GM21515 (cell line): ENCODE data around the gene TTC23.
A peak's percentile ranks its signal among the peaks of the same experiment; 100 is the strongest.

Source experiments
- ATAC-seq: cut with Tn5 transposase; IDR thresholded peaks from one replicate; pipeline ENCODE4 v1.9.1; 2021; ENCODE audit not compliant: unreplicated experiment

Gene TTC23

DNA sequence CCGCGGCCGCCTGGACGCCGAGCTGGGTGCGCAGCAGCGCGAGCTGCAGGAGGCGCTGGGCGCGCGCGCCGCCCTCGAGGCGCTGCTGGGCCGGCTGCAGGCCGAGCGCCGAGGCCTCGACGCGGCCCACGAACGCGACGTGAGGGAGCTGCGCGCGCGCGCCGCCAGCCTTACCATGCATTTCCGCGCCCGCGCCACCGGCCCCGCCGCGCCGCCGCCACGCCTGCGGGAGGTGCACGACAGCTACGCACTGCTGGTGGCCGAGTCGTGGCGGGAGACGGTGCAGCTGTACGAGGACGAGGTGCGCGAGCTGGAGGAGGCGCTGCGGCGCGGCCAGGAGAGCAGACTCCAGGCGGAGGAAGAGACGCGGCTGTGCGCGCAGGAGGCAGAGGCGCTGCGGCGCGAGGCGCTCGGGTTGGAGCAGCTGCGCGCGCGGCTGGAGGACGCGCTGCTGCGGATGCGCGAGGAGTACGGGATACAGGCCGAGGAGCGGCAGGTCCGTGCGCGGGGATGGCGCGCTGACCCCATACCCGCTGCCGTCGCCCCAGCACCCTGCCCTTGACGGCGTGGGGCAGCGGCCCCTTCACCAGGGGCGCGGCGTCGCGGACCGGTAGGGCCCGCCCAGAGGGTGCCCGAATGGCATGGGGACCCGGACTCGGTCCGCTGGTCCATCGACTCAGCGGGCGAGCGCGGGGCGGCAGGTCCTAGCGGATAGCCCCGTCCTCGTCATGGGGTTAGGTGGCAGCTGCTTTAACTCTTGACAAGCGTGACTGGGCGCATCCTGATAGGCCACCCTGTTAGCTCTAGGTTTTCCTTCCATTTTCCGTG is 143.7 kb downstream of the TTC23 start:
- ATAC-seq = peak; percentile 27

DNA sequence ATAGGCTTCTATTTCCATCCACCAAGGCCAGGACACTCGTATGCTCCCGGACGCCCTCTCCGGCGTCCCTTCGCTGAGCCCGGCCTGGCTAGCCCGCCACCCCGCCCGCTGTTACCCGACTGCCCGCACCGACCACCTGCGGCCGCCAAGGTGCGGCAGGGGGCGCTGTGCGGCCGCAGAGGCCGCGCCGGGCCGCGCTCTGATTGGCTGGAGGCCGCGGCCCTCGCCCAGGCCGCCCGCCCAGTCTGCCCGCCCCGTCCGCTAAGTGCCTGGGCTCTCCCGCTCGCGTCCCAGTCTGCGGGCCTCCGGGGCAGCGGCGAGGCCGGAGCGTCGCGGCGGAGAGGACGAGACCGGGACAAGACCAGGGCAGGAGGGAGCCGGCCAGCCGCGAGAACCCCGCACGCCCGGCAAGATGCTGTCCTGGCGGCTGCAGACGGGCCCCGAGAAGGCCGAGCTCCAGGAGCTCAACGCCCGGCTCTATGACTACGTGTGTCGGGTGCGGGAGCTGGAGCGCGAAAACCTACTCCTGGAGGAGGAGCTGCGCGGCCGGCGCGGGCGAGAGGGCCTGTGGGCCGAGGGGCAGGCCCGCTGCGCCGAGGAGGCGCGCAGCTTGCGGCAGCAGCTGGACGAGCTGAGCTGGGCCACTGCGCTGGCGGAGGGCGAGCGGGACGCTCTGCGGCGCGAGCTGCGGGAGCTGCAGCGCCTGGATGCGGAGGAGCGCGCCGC is 144.4 kb downstream of the TTC23 start, which contains the start of gene SYNM:
TSS of gene SYNM (plus strand) at position 293 of the 726 bp plus-strand sequence. CDS start at position 413, 120 bp downstream.
- ATAC-seq = peak; percentile 65

DNA sequence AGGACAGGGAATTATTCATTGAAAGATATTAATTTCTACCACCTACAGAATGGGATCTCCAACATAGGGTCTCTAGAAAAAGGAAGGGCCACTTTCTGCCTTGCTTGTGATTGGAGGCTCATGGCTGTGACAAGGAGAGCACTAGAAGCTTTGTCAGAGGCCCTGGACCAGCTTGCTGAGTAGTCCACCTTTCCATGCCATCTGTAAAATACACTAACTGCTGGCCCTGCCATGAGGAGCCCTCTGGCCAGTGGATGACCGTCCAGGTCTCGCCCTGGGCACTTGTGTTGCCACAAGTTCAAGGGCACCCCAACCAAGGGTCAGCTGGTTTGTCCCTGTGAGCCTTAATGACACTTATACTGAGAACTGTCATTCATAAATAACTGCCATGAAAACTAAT is 146.1 kb downstream of the TTC23 start:
- no peak for ATAC-seq

DNA sequence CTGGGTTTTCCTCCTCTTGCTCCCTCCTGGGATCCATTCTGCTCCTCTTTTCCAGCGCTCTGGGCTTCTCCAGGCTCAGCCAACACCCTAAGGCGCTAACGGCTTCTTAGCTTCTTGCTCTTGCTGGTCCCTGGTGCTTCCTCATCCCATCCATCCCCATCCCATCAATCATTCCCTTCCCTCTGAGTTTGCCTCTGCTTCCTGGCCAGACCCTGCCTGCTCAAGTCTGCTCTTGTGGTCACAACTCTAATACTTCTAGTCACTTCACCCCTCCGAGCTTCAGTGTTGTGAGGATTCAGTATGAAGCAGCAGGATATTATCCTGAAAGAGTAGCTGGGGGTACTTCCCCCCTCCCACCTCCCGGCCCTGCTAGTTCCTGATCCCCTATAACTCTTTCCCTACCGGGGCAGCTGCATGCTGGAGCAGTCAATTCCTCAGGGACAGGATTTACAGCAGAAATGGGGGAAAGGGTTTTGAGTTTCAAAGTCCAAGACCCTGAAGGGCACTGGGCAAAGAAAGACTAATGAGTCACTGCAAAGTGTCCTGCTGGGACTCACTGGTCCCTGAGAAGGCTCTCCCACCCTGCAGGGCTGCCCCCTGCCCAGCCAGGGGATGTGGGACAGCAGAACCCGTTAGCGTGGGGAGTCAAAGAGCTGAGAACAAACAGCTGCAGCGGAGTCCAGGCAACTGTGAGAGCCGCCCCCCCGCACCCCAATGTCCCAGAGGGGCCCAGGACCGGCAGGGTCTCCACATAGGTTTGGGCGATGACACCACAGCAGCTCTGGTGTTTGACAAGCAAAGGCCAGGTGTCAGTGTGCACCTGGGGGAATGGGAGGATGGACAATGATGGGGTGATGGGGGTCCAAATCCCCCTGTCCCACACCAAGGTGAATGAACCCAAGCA is 146.8 kb downstream of the TTC23 start:
- no peak for ATAC-seq

DNA sequence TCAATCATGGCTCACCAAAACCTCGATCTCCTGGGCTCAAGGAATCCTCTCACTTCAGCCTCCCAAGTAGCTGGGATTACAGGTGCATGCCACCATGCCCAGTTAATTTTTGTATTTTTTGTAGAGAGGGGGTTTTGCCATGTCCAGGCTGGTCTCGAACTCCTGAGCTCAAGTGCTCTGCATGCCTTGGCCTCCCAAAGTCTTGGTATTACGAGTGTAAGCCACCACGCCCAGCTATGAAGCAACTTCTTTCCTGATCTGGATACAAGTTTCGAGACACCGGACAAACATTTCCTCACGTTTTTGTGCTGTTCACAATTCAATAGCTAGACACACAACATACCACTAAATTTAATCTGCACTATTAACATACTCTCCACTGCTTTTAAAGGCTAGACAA is 147.9 kb downstream of the TTC23 start:
- ATAC-seq = no peak

DNA sequence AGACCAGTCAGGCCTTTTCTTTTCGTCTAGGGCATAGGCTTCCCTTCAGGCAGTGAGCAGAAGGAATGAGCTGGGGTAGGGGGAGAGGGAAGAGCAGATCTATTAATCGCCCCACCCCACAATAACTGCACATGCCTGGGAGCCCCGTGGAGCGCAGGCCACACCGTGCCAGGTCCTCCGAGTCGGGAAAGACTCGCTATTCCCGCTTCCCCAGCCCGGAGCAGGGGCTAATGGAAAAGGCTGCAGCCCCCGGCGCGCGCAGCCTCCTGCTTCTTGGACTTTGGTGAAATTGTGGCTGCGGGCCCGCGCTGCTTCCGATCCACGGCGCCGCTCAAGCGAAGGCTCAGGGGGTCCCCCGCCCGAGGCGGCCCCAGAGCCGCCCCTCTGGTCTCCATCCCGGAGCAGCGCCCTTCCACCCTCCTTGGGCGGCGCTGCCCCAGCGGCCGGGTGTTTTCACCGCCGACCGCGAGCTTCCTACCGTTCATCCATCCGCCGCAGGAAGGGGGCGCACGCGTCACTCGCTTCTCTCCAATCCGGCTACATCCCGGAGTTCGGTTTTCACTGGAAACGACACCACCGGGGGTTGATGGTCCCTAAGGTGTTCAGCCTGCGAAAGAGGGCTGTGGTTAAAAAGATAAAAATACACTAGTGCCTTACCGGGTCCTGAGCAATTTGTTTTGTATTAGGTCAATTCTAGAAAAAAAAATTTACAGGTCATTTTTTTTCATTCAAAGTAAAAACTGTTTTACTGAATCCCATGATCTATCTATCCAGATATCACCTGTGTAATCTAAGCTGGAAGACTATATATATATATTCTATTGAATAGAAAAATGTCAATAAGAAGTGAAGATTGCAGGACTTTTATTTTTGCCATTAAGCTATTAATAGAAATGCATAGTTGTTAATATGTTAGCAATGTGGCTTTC is 148.9 kb downstream of the TTC23 start:
- peak; percentile 40 for ATAC-seq

DNA sequence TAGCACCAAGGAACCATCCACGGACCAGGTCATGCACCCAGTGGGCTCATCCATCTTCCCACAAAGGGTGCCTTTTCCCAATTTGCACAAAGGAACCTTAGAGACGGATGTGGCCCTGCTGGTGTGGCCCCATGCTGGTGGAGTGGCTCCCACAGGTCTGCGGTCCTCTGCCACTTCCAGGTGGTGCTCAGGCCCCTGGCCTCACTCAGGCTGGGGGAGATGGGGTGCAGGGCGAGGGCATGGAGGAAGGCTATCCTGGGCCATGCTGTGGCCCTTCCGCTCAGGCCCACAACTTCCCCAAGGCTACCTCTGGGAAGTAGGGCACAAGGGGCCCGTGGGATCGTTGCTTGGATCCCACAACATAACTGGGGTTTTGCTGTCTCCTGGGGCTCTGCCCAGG is 149.7 kb downstream of the TTC23 start:
- ATAC-seq = no peak

DNA sequence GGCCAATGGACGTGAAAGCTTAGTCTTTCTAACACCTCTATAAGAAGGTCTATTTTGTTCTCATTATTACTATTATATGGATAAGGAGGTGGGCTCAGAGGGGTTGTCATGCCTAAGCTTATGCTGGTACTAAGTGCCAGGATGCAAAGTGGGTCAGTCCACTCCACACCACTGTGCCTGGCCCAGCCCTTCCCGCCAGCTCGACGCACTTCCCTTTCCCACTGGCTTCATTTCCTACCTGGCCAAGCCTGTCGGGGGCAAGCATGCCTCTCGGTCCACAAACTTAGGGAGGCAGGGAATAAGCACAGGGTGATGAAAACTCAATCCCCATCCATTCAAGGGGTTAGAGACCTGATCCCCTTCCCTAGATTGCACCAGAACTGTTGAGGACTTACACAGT is 150.4 kb downstream of the TTC23 start:
- ATAC-seq = no peak

DNA sequence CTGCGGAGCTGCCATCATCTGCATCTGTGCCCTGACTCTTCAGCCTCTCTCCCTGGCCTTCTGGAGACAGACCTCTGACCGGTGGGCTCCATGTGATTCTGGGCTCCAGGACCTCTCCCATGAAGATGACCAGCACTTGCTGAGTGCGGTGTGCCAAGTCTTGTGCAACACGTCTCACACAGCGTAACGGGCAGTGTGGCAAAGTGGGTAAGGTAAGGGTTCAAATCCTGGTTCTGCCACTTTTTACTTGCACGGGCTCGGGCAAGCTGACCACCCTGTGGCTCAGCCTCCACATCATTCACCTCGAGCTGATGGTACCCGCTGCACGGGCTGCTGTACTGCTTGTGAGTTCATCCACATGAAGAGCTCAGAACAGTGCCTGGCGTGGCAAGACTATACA is 151.0 kb downstream of the TTC23 start:
- no peak for ATAC-seq

DNA sequence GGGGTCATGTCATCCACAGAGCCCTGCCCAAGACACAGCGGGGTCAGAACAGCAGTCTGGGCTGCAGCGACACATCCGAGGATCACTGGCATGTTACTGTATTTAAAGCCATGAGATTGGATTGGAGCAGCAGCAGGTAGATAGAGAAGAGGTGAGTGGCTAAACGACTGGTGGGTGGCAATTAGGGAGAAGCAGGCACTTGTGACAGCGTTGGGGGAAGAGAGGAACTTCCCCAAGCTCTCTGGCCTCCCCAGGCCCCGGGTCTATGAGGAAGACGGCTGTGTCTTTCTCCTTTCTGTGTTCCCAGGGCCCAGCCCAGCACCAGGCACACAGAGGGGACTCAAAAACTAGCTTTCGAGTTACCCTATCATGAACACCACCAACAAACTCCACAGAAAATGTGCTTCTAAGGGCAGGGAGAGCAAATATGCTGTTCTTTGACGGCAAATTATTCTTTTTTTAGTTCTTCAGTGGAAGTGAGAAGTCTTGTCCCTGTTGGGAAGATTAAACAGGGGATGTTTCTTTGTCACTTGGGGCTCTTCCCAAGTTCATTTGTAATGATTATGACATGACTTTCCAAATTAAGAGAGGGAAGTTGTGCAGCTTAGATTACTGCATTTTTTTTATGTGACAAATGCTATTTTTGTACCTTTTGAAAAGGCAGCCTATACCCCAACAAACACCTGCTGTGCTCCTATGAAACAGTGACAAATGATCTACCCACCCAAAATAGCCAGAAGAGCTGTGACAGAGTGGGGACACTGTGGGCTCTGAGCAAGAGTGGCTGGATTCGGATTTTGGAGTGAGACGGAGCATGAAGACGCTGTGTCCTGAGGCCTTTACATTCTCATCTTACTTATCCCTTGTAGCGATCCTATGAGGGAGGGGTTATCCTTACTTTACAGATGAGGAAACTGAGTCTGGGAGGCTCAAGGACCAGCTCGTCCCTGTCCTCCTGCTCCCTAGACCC is 151.7 kb downstream of the TTC23 start:
- no peak for ATAC-seq

DNA sequence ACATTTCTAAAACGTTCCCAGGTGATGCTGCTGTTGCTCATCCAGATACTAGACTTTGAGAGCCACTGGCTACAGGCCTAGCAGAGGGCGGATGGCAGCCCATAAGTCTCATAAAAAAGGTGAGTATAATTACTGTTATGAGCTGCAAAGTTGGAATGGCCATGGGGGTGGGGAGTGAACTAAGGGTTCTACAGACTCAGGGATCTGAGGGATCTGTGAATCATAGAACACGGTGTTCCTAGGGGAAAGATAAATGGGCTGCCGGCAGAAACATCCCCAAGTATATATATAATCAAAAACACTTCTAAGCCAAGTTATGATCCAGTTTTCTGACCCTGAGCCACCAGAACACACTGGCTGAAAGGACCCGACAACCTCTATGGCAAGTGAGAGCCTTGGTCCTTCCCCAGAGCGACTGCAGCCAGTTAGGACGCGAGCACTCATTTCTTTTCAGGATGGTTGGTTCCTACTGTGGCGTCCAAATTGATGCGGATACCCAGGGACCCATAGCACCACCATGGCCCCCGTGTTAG is 152.4 kb downstream of the TTC23 start:
- ATAC-seq = no peak

DNA sequence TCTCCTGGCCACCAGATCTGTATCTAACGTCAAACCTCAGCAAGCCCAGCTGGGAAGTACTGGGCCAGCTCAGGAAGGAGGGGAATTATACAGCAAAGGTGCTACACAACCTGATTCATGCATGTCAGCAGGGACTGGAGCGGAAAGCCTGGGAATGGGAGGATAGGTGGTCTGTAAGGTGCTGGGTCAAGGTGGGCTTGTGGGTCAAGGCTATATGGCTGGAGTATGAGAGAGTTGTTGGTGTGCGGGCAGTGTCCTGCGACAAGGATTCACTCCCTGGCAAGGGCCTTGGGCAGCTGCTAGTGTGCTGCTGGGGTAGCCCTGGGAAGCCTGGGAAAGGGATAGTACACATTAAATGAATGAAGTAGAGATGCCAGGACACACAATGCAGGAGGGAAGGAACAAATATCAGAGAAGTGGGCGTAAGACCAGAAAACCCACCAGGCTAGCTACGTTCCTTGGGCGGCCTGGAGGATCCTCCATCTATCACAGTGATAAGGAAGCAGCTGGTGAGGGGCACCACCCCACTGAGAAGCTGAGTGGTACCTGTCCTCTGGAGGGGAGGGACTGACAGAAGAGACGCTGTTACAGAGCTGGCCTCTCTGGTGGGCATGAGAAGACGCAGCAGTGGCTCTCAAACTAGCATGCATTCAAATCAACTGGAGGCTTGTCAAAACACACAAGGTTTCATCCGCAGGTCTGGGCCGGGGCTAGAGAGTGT is 153.0 kb downstream of the TTC23 start:
- ATAC-seq = no peak

DNA sequence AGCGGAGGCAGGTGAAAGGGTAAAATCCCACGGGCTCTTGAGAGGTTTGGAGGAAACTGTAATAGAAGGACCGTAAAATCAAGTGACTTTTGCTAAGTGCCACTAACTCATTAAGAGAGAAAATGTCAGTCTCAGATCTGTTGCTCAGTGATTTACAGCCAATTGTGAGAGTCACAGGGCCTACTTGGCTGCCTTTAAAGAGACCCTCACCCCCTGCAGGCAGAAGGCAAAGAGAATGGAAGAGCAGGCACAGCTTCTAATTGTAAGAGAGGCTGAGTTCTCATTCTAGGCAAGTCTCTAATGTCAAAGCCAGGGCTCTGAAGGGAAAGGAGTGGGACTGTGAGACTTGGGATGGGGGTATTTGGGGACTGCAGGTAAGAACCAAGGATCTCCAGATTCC is 153.8 kb downstream of the TTC23 start:
- ATAC-seq = no peak

DNA sequence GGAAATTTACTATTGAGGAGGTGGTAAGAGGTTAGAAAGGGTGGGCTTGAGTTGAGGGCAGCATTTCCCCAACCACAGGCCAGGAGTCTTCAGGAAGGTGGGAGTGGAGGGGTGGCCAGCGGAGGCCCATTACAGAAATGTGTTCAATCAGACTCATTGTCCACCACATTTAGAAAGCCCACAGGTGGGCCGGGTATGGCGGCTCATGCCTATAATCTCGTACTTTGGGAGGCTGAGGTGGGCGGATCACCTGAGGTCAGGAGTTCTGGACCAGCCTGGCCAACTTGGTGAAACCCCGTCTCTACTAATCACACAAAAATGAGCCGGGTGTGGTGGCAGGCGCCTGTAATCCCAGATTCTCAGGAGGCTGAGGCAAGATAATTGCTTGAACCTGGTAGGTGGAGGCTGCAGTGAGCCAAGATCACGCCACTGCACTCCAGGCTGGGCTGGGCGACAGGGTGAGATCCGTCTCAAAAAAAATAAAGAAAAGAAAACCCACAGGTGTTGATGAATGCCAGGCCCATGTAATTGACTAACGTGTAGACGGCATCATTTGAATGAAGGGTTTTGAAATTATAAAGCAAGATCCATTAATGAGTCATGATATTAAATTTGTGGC is 156.7 kb downstream of the TTC23 start:
- no peak for ATAC-seq

DNA sequence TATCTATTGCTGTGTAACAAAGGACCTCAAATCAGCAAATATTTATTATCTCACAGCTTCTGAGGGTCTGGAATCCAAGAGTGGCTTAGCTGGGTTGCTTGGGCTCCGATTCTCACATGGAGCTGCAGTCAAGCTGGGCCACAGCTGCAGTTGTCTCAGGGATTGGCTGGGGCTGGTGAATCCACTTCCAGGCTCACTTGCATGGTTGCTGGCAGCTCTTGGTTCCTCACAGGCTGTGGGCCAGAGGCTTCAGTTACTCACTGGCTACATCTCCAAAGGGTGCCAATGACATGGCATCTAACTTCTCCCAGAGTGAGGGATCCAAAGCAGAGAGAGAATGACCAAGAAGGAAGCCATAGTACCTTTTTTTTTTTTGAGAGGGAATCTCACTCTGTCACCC is 158.4 kb downstream of the TTC23 start:
- no peak for ATAC-seq

DNA sequence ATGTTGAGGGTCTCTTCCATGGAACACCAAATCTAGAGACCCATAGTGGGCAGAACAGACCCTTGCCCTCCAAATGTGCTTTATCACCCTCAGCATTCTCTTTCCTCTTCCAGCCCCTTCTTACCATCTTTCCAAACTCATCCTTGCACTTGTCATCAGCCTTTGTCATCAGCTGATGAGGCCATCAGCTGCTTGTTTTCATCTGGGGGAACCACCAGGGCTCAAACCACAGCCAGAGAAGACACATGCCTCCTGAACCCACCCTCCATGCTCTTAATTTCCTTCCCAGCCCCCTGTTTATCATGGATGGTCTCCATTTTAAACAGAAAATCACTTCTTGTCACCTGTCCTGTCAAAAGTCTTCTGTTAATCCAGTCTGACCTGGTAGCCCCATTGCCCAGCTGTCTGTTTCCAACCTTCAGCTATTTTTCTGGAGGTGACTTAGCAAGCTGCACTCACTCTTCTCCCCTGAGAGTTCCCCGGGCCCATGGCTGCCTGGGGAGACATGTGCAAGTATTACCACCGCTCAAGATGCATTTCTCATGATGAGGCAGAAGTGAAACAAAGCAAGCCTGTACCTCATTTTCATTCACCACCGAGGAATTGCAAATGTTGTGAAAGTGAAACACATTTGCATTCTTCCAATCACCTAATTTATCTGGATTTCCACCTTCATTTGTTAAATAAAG is 159.2 kb downstream of the TTC23 start:
- ATAC-seq = peak; percentile 100

DNA sequence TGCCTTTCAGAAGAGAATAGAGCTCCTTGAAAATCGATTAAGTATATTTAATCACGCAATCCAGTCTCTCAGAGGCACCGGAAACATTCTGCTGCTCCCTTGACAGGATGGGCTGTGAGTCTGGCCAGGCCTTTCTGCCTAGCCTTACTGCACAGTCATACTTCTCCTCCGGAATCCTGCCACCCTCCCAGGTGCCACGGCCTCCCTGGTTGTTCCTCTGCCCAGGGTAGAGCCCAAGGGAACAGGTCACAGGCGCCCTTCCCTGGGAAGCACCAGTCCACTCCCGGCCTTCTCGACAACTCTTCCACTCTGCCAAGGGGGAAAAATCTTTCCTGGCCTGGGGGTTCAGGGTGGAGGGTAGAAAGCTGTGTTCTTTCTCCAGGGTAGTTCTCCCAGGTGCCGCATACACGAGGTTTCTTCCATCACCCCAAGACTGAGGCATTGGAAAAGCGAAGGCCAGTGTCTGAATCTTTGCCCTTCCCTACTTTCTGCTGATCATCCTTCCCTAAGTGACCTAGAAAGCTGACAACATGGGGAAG is 161.9 kb downstream of the TTC23 start:
- ATAC-seq = no peak
